Mammary epithelial cell (primary cell): Measurements from ENCODE around the gene EPB41L3.

Source experiments
- CTCF ChIP-seq, 2 donors: IDR thresholded peaks in 1 of 2; conservative IDR thresholded peaks in 1 of 2; 2 replicates each; pipeline ENCODE4 v1.5.1; 2011 to 2012; ENCODE audit warnings: inconsistent platforms in 2 of 2, low read length in 2 of 2, mild to moderate bottlenecking in 2 of 2, control low read depth in 1 of 2, low read depth in 1 of 2; ENCODE audit not compliant: insufficient read depth in 1 of 2; ENCODE audit errors: extremely low read depth in 1 of 2
- EZH2 ChIP-seq: IDR thresholded peaks from 2 replicates; pipeline ENCODE4 v1.6.1; 2012; ENCODE audit warnings: low read length, inconsistent platforms, borderline replicate concordance

- TF ChIP-seq CTCF (conservative IDR thresholded peaks at IDR 0.05 in 1 of 2, IDR thresholded peaks at IDR 0.05 in 1 of 2; ENCODE audit: extremely low read depth in 1 of 2, insufficient read depth in 1 of 2, low read depth in 1 of 2, low read length in 2 of 2) = no peak
- TF ChIP-seq EZH2 = no peak
Observed at GRCh38 chr18:5461041-5461440, 82.8 kb downstream of the EPB41L3 start.
